Measurements from ENCODE around the gene SHROOM4. TPM values are rescaled to one million over a fixed set of nuclear protein-coding genes. Genes with fewer than 3 reads are reported as not detected.

SHROOM4 gene
- total RNA-seq, 1 experiment from 2014 or later = 0.05 TPM

DNA sequence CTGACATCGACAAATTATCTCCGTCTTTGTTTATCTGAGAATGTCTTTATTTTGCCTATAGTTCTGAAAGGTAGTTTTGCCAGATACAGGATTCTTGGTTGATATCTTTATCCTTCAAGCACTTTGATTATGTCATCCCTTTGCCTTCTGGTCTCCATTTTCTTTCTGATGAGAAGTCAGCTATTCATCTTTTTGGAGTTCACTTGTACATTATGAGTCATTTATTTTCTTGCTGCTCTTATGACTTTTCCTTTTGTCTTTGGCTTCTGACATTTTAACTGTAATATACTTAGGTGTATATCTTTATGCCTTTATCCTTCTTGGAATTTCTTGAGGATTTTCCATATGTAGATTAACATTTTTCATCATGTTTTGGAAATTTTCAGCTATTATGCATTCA, 51.4 kb downstream of the SHROOM4 start:
- RAD21 ChIA-PET (ENCODE audit: low non-redundant PET in 1 of 2, low total read pairs in 2 of 2, uncharacterized antibody in 2 of 2, unreplicated experiment in 2 of 2) = no interaction called here

More for the DNA sequence above, 51.4 kb downstream of the SHROOM4 start:
- H3K27ac ChIP-seq (ENCODE audit: low read depth, low read length) = no peak overlapping the region
- intact Hi-C loops (cut with micrococcal nuclease) = loop anchor here (10.0 kb wide), 1 partner anchor 58 kb away; no protein-coding TSS in a partner anchor
- H3K36me3 ChIP-seq (ENCODE audit: control insufficient read depth in 1 of 2, insufficient read depth in 2 of 2, low read length in 2 of 2) = no peaks in the 10 kb centered on the region
- no peak overlapping the region for H3K4me3 ChIP-seq (replicated peaks in 1 of 2; ENCODE audit: low read depth in 1 of 2, low read length in 2 of 2)
- no peaks in the 10 kb centered on the region for H3K27me3 ChIP-seq (ENCODE audit: insufficient read depth, low read length)
- H3K79me2 ChIP-seq (ENCODE audit: insufficient read depth, low read length) = no peaks in the 10 kb centered on the region
- H3K9ac ChIP-seq (ENCODE audit: low read length) = no peak overlapping the region
- POLR2A ChIA-PET = no interaction called here
- BruUV-seq (replicated peaks) = no TSS peak
- DNase-seq (ENCODE audit: low read depth, low spot score) = no peak
- no peak for ATAC-seq
- no peak for TF ChIP-seq POLR2A (IDR thresholded peaks at IDR 0.05; ENCODE audit: borderline replicate concordance, extremely low read depth, insufficient read depth, insufficient read length)
- no peak for TF ChIP-seq TCF7L2 (IDR thresholded peaks at IDR 0.05; ENCODE audit: borderline replicate concordance, extremely low read depth, insufficient read depth, insufficient read length)
- no peak for TF ChIP-seq YY1 (IDR thresholded peaks at IDR 0.05; ENCODE audit: extremely low read depth, insufficient replicate concordance, low read depth, low read length)
- no peak for TF ChIP-seq CEBPB (IDR thresholded peaks at IDR 0.05; ENCODE audit: low read depth)
- no peak for TF ChIP-seq MAX (IDR thresholded peaks at IDR 0.05)
- TF ChIP-seq ZBTB33 (IDR thresholded peaks at IDR 0.05; ENCODE audit: extremely low read depth, insufficient replicate concordance, low read length) = no peak
- TF ChIP-seq RAD21 (IDR thresholded peaks at IDR 0.05; ENCODE audit: low read depth) = no peak
- TF ChIP-seq EZH2phosphoT487 (IDR thresholded peaks at IDR 0.05; ENCODE audit: borderline replicate concordance) = no peak
- TF ChIP-seq ZNF274 (IDR thresholded peaks at IDR 0.05; ENCODE audit: low read depth, low read length) = no peak
- TF ChIP-seq JUND (IDR thresholded peaks at IDR 0.05) = no peak
- TF ChIP-seq CBX3 (IDR thresholded peaks at IDR 0.05; ENCODE audit: low read depth) = no peak
- no peak for TF ChIP-seq POLR2AphosphoS5 (IDR thresholded peaks at IDR 0.05; ENCODE audit: low read depth, low read length)
- TF ChIP-seq SRF (IDR thresholded peaks at IDR 0.05; ENCODE audit: low read depth) = no peak
- TF ChIP-seq FOSL1 (IDR thresholded peaks at IDR 0.05; ENCODE audit: low read depth) = no peak
- TF ChIP-seq, protein P1, sequence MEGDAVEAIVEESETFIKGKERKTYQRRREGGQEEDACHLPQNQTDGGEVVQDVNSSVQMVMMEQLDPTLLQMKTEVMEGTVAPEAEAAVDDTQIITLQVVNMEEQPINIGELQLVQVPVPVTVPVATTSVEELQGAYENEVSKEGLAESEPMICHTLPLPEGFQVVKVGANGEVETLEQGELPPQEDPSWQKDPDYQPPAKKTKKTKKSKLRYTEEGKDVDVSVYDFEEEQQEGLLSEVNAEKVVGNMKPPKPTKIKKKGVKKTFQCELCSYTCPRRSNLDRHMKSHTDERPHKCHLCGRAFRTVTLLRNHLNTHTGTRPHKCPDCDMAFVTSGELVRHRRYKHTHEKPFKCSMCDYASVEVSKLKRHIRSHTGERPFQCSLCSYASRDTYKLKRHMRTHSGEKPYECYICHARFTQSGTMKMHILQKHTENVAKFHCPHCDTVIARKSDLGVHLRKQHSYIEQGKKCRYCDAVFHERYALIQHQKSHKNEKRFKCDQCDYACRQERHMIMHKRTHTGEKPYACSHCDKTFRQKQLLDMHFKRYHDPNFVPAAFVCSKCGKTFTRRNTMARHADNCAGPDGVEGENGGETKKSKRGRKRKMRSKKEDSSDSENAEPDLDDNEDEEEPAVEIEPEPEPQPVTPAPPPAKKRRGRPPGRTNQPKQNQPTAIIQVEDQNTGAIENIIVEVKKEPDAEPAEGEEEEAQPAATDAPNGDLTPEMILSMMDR (IDR thresholded peaks at IDR 0.05 in 2 of 3, conservative IDR thresholded peaks at IDR 0.05 in 1 of 3; ENCODE audit: borderline replicate concordance in 1 of 3, insufficient read depth in 1 of 3, low read depth in 2 of 3, low read length in 2 of 3) = no peak
- TF ChIP-seq, protein P2, sequence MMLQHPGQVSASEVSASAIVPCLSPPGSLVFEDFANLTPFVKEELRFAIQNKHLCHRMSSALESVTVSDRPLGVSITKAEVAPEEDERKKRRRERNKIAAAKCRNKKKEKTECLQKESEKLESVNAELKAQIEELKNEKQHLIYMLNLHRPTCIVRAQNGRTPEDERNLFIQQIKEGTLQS (IDR thresholded peaks at IDR 0.05) = no peak
- no peak for TF ChIP-seq SP1 (IDR thresholded peaks at IDR 0.05; ENCODE audit: low read depth)
- no peak for TF ChIP-seq EZH2 (IDR thresholded peaks at IDR 0.05)
- H4K20me1 ChIP-seq (ENCODE audit: insufficient read depth) = no peaks in the 10 kb centered on the region
- H3K9me3 ChIP-seq (ENCODE audit: control insufficient read depth in 1 of 2, insufficient read depth in 1 of 2, low read depth in 1 of 2, low read length in 2 of 2) = no peaks in the 10 kb centered on the region
- no peak overlapping the region for H3K4me2 ChIP-seq (ENCODE audit: low read length)
- H2AFZ ChIP-seq (ENCODE audit: low read depth, low read length, poor library complexity, severe bottlenecking) = no peak overlapping the region
- no peaks in the 10 kb centered on the region for H3K9me2 ChIP-seq (ENCODE audit: insufficient read depth)
- CTCF ChIA-PET = no interaction called here
- no peaks in the 10 kb centered on the region for H3K4me1 ChIP-seq (ENCODE audit: control insufficient read depth in 1 of 2, insufficient read depth in 2 of 2, low read length in 2 of 2)
